GM12892 (cell line): ENCODE results near the gene BDKRB1.

ENCODE experiments used
- POLR2A ChIP-seq: IDR thresholded peaks from 2 replicates; pipeline ENCODE4 v1.6.1; 2011; ENCODE audit warnings: low read depth, low read length, control low read depth
- TAF1 ChIP-seq: IDR thresholded peaks from 2 replicates; pipeline ENCODE4 v1.6.1; 2011; ENCODE audit warnings: low read depth, mild to moderate bottlenecking, control low read depth, low read length, borderline replicate concordance

DNA sequence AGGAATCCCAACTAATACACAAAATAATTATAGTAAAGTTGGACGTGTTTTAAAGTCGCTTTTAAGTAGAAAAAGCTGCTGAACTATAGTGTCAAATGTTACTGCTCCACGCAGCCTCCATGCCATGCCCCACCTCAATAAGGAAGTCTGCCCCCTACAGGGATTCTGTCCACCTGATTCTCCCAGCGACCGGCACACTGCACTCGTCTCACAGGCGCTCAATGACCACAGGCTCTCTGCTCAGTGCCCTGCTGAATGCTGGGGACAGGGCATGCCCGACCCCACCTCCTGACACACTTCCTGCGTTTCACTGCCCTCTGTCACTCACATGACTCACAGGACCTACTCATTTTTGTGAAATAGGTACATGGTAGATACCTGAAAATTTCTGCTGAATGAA, 48.9 kb downstream of the BDKRB1 start:
- no peak for TF ChIP-seq POLR2A
- no peak for TF ChIP-seq TAF1
